A549 (cell line): ENCODE data around the gene PARD6G. TPM values are rescaled to one million over a fixed set of nuclear protein-coding genes. Genes with fewer than 3 reads are reported as not detected.

Experiments
- ATAC-seq, 2 experiments: fragments of 200-7000 bp in 1 of 2; fragments of >200 bp in 1 of 2; cut with Nextera tagmentation in 1 of 2; cut with Tn5 transposase in 1 of 2; 3 replicates each; pipeline versions ENCODE4 v1.8.0 to v1.9.1; 2018 to 2020; ENCODE audit warnings: mild to moderate bottlenecking in 1 of 2, moderate library complexity in 1 of 2
- CTCF ChIA-PET: fragments of 300-600 bp; sonication (Branson Sonifier 250); formaldehyde crosslinking; extraction: SDS; loops from one replicate; lab custom pipeline; 2021; ENCODE audit warnings: antibody characterized with exemption, inconsistent platforms; lab: Yijun Ruan, JAX
- POLR2A ChIA-PET: fragments of 350-600 bp; formaldehyde crosslinking; extraction: SDS; loops from one replicate; lab custom pipeline; 2021; ENCODE audit warnings: antibody characterized with exemption, inconsistent platforms; lab: Yijun Ruan, JAX
- DNase-seq, 2 experiments: peaks; one replicate each; pipeline versions ENCODE4 v3.0.0 to v3.0.0-alpha.2; 2011 to 2016; ENCODE audit warnings: low read depth in 1 of 2, low spot score in 1 of 2
- FAIRE-seq: peaks from 2 replicates; lab custom pipeline; 2011; peaks lifted over from hg19 to GRCh38; lab: Jason Lieb, UNC
- H3K27ac ChIP-seq, 2 experiments: fragments of >200 bp; sonication (Bioruptor Twin); formaldehyde crosslinking; 3 replicates each; pipeline ENCODE4 v1.5.1; 2016 to 2017
- H3K4me1 ChIP-seq: fragments of >200 bp; sonication (Bioruptor Twin); formaldehyde crosslinking; 3 replicates; pipeline ENCODE4 v1.6.1; 2016
- H3K4me2 ChIP-seq: fragments of >200 bp; sonication (Bioruptor Twin); formaldehyde crosslinking; 3 replicates; pipeline ENCODE4 v1.6.1; 2016
- H3K4me3 ChIP-seq: fragments of >200 bp; sonication (Bioruptor Twin); formaldehyde crosslinking; 3 replicates; pipeline ENCODE4 v1.5.1; 2016
- H3K9me3 ChIP-seq: fragments of >200 bp; sonication (Bioruptor Twin); formaldehyde crosslinking; 3 replicates; pipeline ENCODE4 v1.6.1; 2016
- BHLHE40 ChIP-seq: IDR thresholded peaks from 2 replicates; pipeline ENCODE4 v1.6.1; 2012; ENCODE audit warnings: low read depth, low read length, inconsistent platforms
- CBX8 ChIP-seq: fragments of 200-600 bp; sonication (generic); IDR thresholded peaks from 2 replicates; pipeline ENCODE4 v1.6.1; 2016
- CHD2 ChIP-seq: fragments of 150-350 bp; IDR thresholded peaks from 2 replicates; pipeline ENCODE4 v1.6.1; 2014; ENCODE audit warnings: low read length; ENCODE audit not compliant: partially characterized antibody
- EHMT2 ChIP-seq: fragments of 200-600 bp; sonication (generic); IDR thresholded peaks from 2 replicates; pipeline ENCODE4 v1.6.1; 2016; ENCODE audit warnings: antibody characterized with exemption, low read depth, mild to moderate bottlenecking, moderate library complexity
- EP300 ChIP-seq, 2 experiments: fragments of >200 bp; sonication (Bioruptor Twin); formaldehyde crosslinking; IDR thresholded peaks; 2 replicates in 1 of 2; 3 replicates in 1 of 2; pipeline ENCODE4 v1.6.1; 2016 to 2017
- ESRRA ChIP-seq: fragments of 150-350 bp; IDR thresholded peaks from 2 replicates; pipeline ENCODE4 v1.6.1; 2014; ENCODE audit warnings: mild to moderate bottlenecking, low read length, borderline replicate concordance
- FOXS1 ChIP-seq: fragments of 250-450 bp; sonication (Bioruptor Pico); IDR thresholded peaks from 2 replicates; pipeline ENCODE4 v1.5.0; 2020; ENCODE audit warnings: mild to moderate bottlenecking, moderate library complexity
- HDAC2 ChIP-seq: fragments of 200-600 bp; sonication (generic); IDR thresholded peaks from 2 replicates; pipeline ENCODE4 v1.6.1; 2016
- HES2 ChIP-seq: fragments of >200 bp; sonication (Bioruptor Twin); formaldehyde crosslinking; IDR thresholded peaks from 2 replicates; pipeline ENCODE4 v1.6.1; 2016
- HOXA7 ChIP-seq: fragments of 250-450 bp; sonication (Bioruptor Pico); IDR thresholded peaks from 2 replicates; pipeline ENCODE4 v1.5.0; 2020; ENCODE audit warnings: mild to moderate bottlenecking, moderate library complexity
- HOXB5 ChIP-seq: fragments of 250-450 bp; sonication (Bioruptor Pico); IDR thresholded peaks from 2 replicates; pipeline ENCODE4 v1.5.0; 2020; ENCODE audit warnings: mild to moderate bottlenecking, moderate library complexity
- MAX ChIP-seq: IDR thresholded peaks from 2 replicates; pipeline ENCODE4 v1.6.1; 2012
- MAZ ChIP-seq: fragments of 150-350 bp; IDR thresholded peaks from 2 replicates; pipeline ENCODE4 v1.6.1; 2014; ENCODE audit warnings: antibody characterized with exemption, low read depth, low read length, borderline replicate concordance
- MYC ChIP-seq: IDR thresholded peaks from 2 replicates; pipeline ENCODE4 v1.6.1; 2012; ENCODE audit warnings: mild to moderate bottlenecking, inconsistent platforms, low read length, improper control_type of control experiment, borderline replicate concordance
- NFE2L2 ChIP-seq: fragments of 150-350 bp; conservative IDR thresholded peaks from 2 replicates; pipeline ENCODE4 v1.6.1; 2014; ENCODE audit warnings: low read length
- NPAS2 ChIP-seq: fragments of 250-450 bp; sonication (Bioruptor Pico); IDR thresholded peaks from 2 replicates; pipeline ENCODE4 v1.8.0; 2022; ENCODE audit warnings: mild to moderate bottlenecking, moderate library complexity, borderline replicate concordance
- NR3C1 ChIP-seq: fragments of >200 bp; sonication (Bioruptor Twin); formaldehyde crosslinking; IDR thresholded peaks from 3 replicates; pipeline ENCODE4 v1.6.1; 2017
- PBX3 ChIP-seq: IDR thresholded peaks from 2 replicates; pipeline ENCODE4 v1.6.1; 2012
- POLR2AphosphoS2 ChIP-seq: conservative IDR thresholded peaks from 2 replicates; pipeline ENCODE4 v1.6.1; 2012; ENCODE audit warnings: low read length, improper control_type of control experiment, inconsistent platforms
- RCOR1 ChIP-seq: fragments of 150-350 bp; IDR thresholded peaks from 2 replicates; pipeline ENCODE4 v1.6.1; 2014; ENCODE audit warnings: antibody characterized with exemption, low read length, low read depth
- RNF2 ChIP-seq: fragments of 200-600 bp; sonication (generic); IDR thresholded peaks from 2 replicates; pipeline ENCODE4 v1.6.1; 2016; ENCODE audit warnings: low read depth, mild to moderate bottlenecking, antibody characterized with exemption, moderate library complexity, borderline replicate concordance
- SMC3 ChIP-seq: fragments of >200 bp; sonication (Bioruptor Twin); formaldehyde crosslinking; IDR thresholded peaks from 3 replicates; pipeline ENCODE4 v1.6.1; 2018; ENCODE audit warnings: inconsistent platforms
- TP53 ChIP-seq: fragments of 250-450 bp; sonication (Bioruptor Pico); IDR thresholded peaks from 2 replicates; pipeline ENCODE4 v1.5.0; 2021; ENCODE audit warnings: mild to moderate bottlenecking, moderate library complexity
- ZNF302 ChIP-seq: fragments of 250-450 bp; sonication (Bioruptor Pico); IDR thresholded peaks from 2 replicates; pipeline ENCODE4 v1.9.0; 2021; ENCODE audit warnings: inconsistent platforms, mild to moderate bottlenecking, moderate library complexity
- WGBS: methylation state at CpG from one replicate; pipeline ENCODE4 v1.1.6; 2017; ENCODE audit errors: missing lambda C conversion rate; 5-methylcytosine and 5-hydroxymethylcytosine counted together
- polyA plus RNA-seq, 4 experiments: library from polyadenylated mRNA; depleted of rRNA in 3 of 4; stranded (reverse); fragments of >200 nt; fragmentation: RNase III in 1 of 4; extraction: RNeasy Plus Mini Kit Qiagen cat#74134 plus additional on column Dnase treatment in 1 of 4; gene quantifications; 2 replicates in 3 of 4; 3 replicates in 1 of 4; pipeline ENCODE4 v1.2.3, GENCODE V29; 2011 to 2017

The PARD6G gene
- polyA plus RNA-seq, 2 of the 4 experiments (the other 2 are of a cell fraction), result 1.6 to 2.3 TPM

GRCh38 chr18:80196528-80197320 is 50.6 kb downstream of the PARD6G start:
- no peak for ATAC-seq
- Histone ChIP-seq H3K4me3 (no peak overlapping the region), H3K4me2 (no peak overlapping the region), H3K9me3 (no peaks in the 10 kb centered on the region), H3K4me1 (no peaks in the 10 kb centered on the region), H3K27ac (no peak overlapping the region)
- WGBS, result 84% methylated on average over 13 of the region's 13 CpGs
- POLR2A ChIA-PET, result no interaction called here
- no peak for FAIRE-seq
- TF ChIP-seq CHD2, result no peak
- TF ChIP-seq FOXS1 (CRISPR knock-in tag), result no peak
- no peak for TF ChIP-seq CBX8
- TF ChIP-seq ESRRA, result no peak
- no peak for TF ChIP-seq HDAC2
- no peak for TF ChIP-seq BHLHE40
- TF ChIP-seq HOXB5 (CRISPR knock-in tag), result no peak
- no peak for TF ChIP-seq MYC
- TF ChIP-seq MAX, result no peak
- no peak for TF ChIP-seq HES2
- no peak for TF ChIP-seq EHMT2
- no peak for TF ChIP-seq HOXA7 (CRISPR knock-in tag)
- TF ChIP-seq TP53 (CRISPR knock-in tag), result no peak
- no peak for TF ChIP-seq NR3C1
- DNase-seq, result no peak
- CTCF ChIA-PET, result interaction anchor here (0.6 kb wide), 1 partner anchor 454 kb away, joined by 4 read pairs; no protein-coding TSS in a partner anchor

DNA sequence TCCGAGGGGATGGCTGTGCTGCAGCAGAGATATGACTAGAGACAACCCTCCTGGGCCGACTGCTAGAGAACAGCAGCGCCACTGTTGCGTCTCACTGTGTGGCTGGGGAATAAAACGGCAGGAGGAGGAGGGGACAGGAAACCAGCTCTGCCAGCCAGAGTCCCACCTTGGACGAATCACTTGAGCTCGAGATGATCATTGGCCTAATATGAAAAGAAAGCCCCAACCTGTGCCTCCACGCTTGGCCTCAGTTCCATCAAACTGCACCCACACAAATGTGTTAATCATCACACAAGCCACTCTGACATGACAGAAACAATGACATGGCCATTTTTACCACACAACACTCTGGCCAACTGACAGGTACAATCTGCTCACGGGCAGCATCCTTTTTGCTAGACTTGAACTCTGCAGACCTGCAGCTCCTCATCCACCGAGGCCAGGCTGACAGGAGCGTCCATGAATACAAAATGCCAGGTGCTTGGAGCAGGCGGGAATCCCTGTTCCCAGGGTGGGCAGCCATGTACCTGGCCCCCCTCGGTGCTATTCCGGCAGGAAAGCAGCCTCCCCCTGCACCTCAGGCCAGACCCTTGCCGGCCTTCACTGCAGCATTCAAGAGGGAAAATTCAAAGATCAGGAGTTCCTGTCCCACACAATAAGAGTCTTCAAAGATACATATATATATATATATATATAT is 52.3 kb downstream of the PARD6G start:
- TF ChIP-seq MAZ (no peak), BHLHE40 (no peak), RCOR1 (no peak), PBX3 (no peak), ZNF302 (CRISPR knock-in tag) (no peak), RNF2 (no peak), MAX (no peak), SMC3 (no peak), POLR2AphosphoS2 (no peak), NFE2L2 (no peak), EP300 (IDR thresholded peaks at IDR 0.05) (no peak), MYC (no peak), NPAS2 (CRISPR knock-in tag) (no peak), FOXS1 (CRISPR knock-in tag) (no peak)
- Histone ChIP-seq H3K4me1 (no peaks in the 10 kb centered on the region), H3K9me3 (no peaks in the 10 kb centered on the region), H3K27ac (no peak overlapping the region), H3K4me2 (no peak overlapping the region), H3K4me3 (no peak overlapping the region)
- FAIRE-seq, result no peak
- ChIA-PET CTCF (no interaction called here), POLR2A (no interaction called here)
- ATAC-seq, result no peak
- 75% methylated on average over 15 of the region's 15 CpGs for WGBS
- no peak for DNase-seq
